GM21447 (cell line): ENCODE data around the gene PLBD2.

Experiments
- ATAC-seq: cut with Tn5 transposase; IDR thresholded peaks from one replicate; pipeline ENCODE4 v1.9.1; 2021; ENCODE audit not compliant: unreplicated experiment

PLBD2 gene

GRCh38 chr12:113370923-113371682 is 12.7 kb downstream of the PLBD2 start:
- no peak for ATAC-seq

- ATAC-seq = no peak
These were observed 13.4 kb downstream of the PLBD2 start for GRCh38 chr12:113371808-113372207.

GRCh38 chr12:113372371-113372770 is 14.0 kb downstream of the PLBD2 start:
- ATAC-seq = no peak

GRCh38 chr12:113373440-113373839 is 15.1 kb downstream of the PLBD2 start:
- ATAC-seq = no peak

- ATAC-seq = no peak
These were observed 15.6 kb downstream of the PLBD2 start for GRCh38 chr12:113373969-113374368.

- no peak for ATAC-seq
These were observed 16.5 kb downstream of the PLBD2 start for GRCh38 chr12:113374823-113375428.

- ATAC-seq = no peak
These were observed 19.9 kb downstream of the PLBD2 start for GRCh38 chr12:113378291-113378690.

GRCh38 chr12:113381220-113381619 is 22.8 kb downstream of the PLBD2 start:
- no peak for ATAC-seq

GRCh38 chr12:113382206-113382605 is 23.8 kb downstream of the PLBD2 start:
- ATAC-seq = no peak

GRCh38 chr12:113384778-113385177 is 26.4 kb downstream of the PLBD2 start:
- ATAC-seq = no peak

GRCh38 chr12:113385282-113385882 is 27.0 kb downstream of the PLBD2 start:
- ATAC-seq = no peak

- ATAC-seq = no peak
These were observed 28.6 kb downstream of the PLBD2 start for GRCh38 chr12:113386866-113387566.

- ATAC-seq = no peak
These were observed 29.2 kb downstream of the PLBD2 start for GRCh38 chr12:113387631-113388030.

- ATAC-seq = no peak
These were observed 30.0 kb downstream of the PLBD2 start for GRCh38 chr12:113388351-113388750.

GRCh38 chr12:113390064-113391043 is 32.0 kb downstream of the PLBD2 start:
- ATAC-seq = no peak

GRCh38 chr12:113391145-113391544 is 32.8 kb downstream of the PLBD2 start:
- ATAC-seq = no peak

- no peak for ATAC-seq
These were observed 33.4 kb downstream of the PLBD2 start for GRCh38 chr12:113391650-113392337.

GRCh38 chr12:113392520-113392919 is 34.1 kb downstream of the PLBD2 start:
- ATAC-seq = no peak

GRCh38 chr12:113392988-113393579 is 34.7 kb downstream of the PLBD2 start:
- no peak for ATAC-seq

- ATAC-seq = no peak
These were observed 35.4 kb downstream of the PLBD2 start for GRCh38 chr12:113393749-113394148.
